GM19397 (cell line): ENCODE results near the gene SHQ1.

Experiments used
- ATAC-seq: cut with Tn5 transposase; IDR thresholded peaks from one replicate; pipeline ENCODE4 v1.9.1; 2021; ENCODE audit warnings: mild to moderate bottlenecking, moderate library complexity; ENCODE audit not compliant: unreplicated experiment

The SHQ1 gene

GRCh38 chr3:72855001-72855400 is 6.8 kb upstream of the SHQ1 start:
- no peak for ATAC-seq

GRCh38 chr3:72848703-72849081 is 447 bp upstream of the SHQ1 start:
- peak; percentile 37 for ATAC-seq

GRCh38 chr3:72847282-72847681 is 963 bp downstream of the SHQ1 start:
- ATAC-seq = no peak

GRCh38 chr3:72846166-72846565 is 2.1 kb downstream of the SHQ1 start:
- ATAC-seq = no peak

GRCh38 chr3:72844436-72844993 is 3.7 kb downstream of the SHQ1 start:
- ATAC-seq = no peak

GRCh38 chr3:72839057-72839456 is 9.2 kb downstream of the SHQ1 start:
- no peak for ATAC-seq

GRCh38 chr3:72836923-72837322 is 11.3 kb downstream of the SHQ1 start:
- ATAC-seq = no peak

GRCh38 chr3:72836416-72836815 is 11.8 kb downstream of the SHQ1 start:
- no peak for ATAC-seq

- no peak for ATAC-seq
These were observed 17.6 kb downstream of the SHQ1 start for GRCh38 chr3:72830452-72831223.

- no peak for ATAC-seq
These were observed 18.5 kb downstream of the SHQ1 start for GRCh38 chr3:72829701-72830100.

- no peak for ATAC-seq
These were observed 27.0 kb downstream of the SHQ1 start for GRCh38 chr3:72821161-72821781.

- no peak for ATAC-seq
These were observed 27.8 kb downstream of the SHQ1 start for GRCh38 chr3:72820415-72820814.

- ATAC-seq = no peak
These were observed 29.3 kb downstream of the SHQ1 start for GRCh38 chr3:72818905-72819304.

- ATAC-seq = no peak
These were observed 30.0 kb downstream of the SHQ1 start for GRCh38 chr3:72818092-72818773.

GRCh38 chr3:72816862-72817355 is 31.3 kb downstream of the SHQ1 start:
- ATAC-seq = peak; percentile 69

GRCh38 chr3:72814308-72814707 is 33.9 kb downstream of the SHQ1 start:
- ATAC-seq = no peak

- ATAC-seq = no peak
These were observed 36.0 kb downstream of the SHQ1 start for GRCh38 chr3:72812201-72812600.

- ATAC-seq = no peak
These were observed 36.7 kb downstream of the SHQ1 start for GRCh38 chr3:72811571-72811970.

- ATAC-seq = no peak
These were observed 37.4 kb downstream of the SHQ1 start for GRCh38 chr3:72810659-72811434.

- no peak for ATAC-seq
These were observed 38.2 kb downstream of the SHQ1 start for GRCh38 chr3:72810063-72810462.

GRCh38 chr3:72804361-72804760 is 43.9 kb downstream of the SHQ1 start:
- no peak for ATAC-seq
